ENCODE results near the gene MEG3. TPM values are rescaled to one million over a fixed set of nuclear protein-coding genes. Genes with fewer than 3 reads are reported as not detected.

Gene MEG3
- total RNA-seq, 1 experiment from 2014 or later, result not detected

- H3K4me3 ChIP-seq, result no peak overlapping the region
- no peak for TF ChIP-seq EZH2 (IDR thresholded peaks at IDR 0.05; ENCODE audit: low read depth)
- TF ChIP-seq CTCF (conservative IDR thresholded peaks at IDR 0.05), result no peak
- H3K4me1 ChIP-seq (replicated peaks; ENCODE audit: insufficient read depth), result no peaks in the 10 kb centered on the region
- peaks cover 20% of the 10 kb centered on the region; the same call in 1 of the 2 replicates for H3K27me3 ChIP-seq (ENCODE audit: insufficient read depth, low read depth)
- no peaks in the 10 kb centered on the region for H3F3A ChIP-seq (ENCODE audit: insufficient read depth, low read depth)
- H4K20me1 ChIP-seq (ENCODE audit: insufficient read depth), result no peaks in the 10 kb centered on the region
- H2AFZ ChIP-seq, result no peak overlapping the region
- H3K9me2 ChIP-seq (ENCODE audit: insufficient read depth), result no peaks in the 10 kb centered on the region
- H3K36me3 ChIP-seq (ENCODE audit: low read depth), result no peaks in the 10 kb centered on the region
- no TSS peak for BruUV-seq (replicated peaks)
- ChIA-PET CTCF (interaction anchor here (0.6 kb wide), 1 partner anchor 186 kb away, joined by 3 read pairs; no protein-coding TSS in a partner anchor), POLR2A (ENCODE audit: unreplicated experiment) (no interaction called here)
- intact Hi-C loops (cut with micrococcal nuclease; ENCODE audit: unreplicated experiment), result no loop called here
- H3K27ac ChIP-seq, result no peak overlapping the region
- H3K79me2 ChIP-seq (ENCODE audit: low read depth), result no peaks in the 10 kb centered on the region
- no peak for DNase-seq
- H3K9me3 ChIP-seq (ENCODE audit: insufficient read depth, low read depth), result no peaks in the 10 kb centered on the region
- no peak overlapping the region for H3K4me2 ChIP-seq
These were observed 52.6 kb downstream of the MEG3 start for GRCh38 chr14:100878271-100879146.

- Histone ChIP-seq H3K79me2 (ENCODE audit: low read depth) (no peaks in the 10 kb centered on the region), H3K9me3 (ENCODE audit: insufficient read depth, low read depth) (no peaks in the 10 kb centered on the region), H3K27me3 (ENCODE audit: insufficient read depth, low read depth) (peaks cover 26% of the 10 kb centered on the region), H3K9me2 (ENCODE audit: insufficient read depth) (no peaks in the 10 kb centered on the region), H3F3A (ENCODE audit: insufficient read depth, low read depth) (no peaks in the 10 kb centered on the region), H3K4me1 (replicated peaks; ENCODE audit: insufficient read depth) (no peaks in the 10 kb centered on the region), H3K4me3 (no peak overlapping the region), H3K27ac (no peak overlapping the region), H3K36me3 (ENCODE audit: low read depth) (no peaks in the 10 kb centered on the region), H4K20me1 (ENCODE audit: insufficient read depth) (no peaks in the 10 kb centered on the region), H3K4me2 (no peak overlapping the region), H2AFZ (no peak overlapping the region)
- ChIA-PET POLR2A (ENCODE audit: unreplicated experiment) (no interaction called here), CTCF (no interaction called here)
- TF ChIP-seq EZH2 (IDR thresholded peaks at IDR 0.05; ENCODE audit: low read depth), result no peak
- TF ChIP-seq CTCF (conservative IDR thresholded peaks at IDR 0.05), result no peak
- intact Hi-C loops (cut with micrococcal nuclease; ENCODE audit: unreplicated experiment), result no loop called here
- no TSS peak for BruUV-seq (replicated peaks)
- DNase-seq, result no peak
These were observed 53.3 kb downstream of the MEG3 start for GRCh38 chr14:100879194-100879593.

- H3K4me1 ChIP-seq (replicated peaks; ENCODE audit: insufficient read depth), result no peaks in the 10 kb centered on the region
- H3K79me2 ChIP-seq (ENCODE audit: low read depth), result no peaks in the 10 kb centered on the region
- no peak overlapping the region for H3K27ac ChIP-seq
- no peaks in the 10 kb centered on the region for H3F3A ChIP-seq (ENCODE audit: insufficient read depth, low read depth)
- ChIA-PET POLR2A (ENCODE audit: unreplicated experiment) (no interaction called here), CTCF (no interaction called here)
- TF ChIP-seq CTCF (conservative IDR thresholded peaks at IDR 0.05) (no peak), EZH2 (IDR thresholded peaks at IDR 0.05; ENCODE audit: low read depth) (no peak)
- intact Hi-C loops (cut with micrococcal nuclease; ENCODE audit: unreplicated experiment), result no loop called here
- H4K20me1 ChIP-seq (ENCODE audit: insufficient read depth), result no peaks in the 10 kb centered on the region
- no peaks in the 10 kb centered on the region for H3K9me3 ChIP-seq (ENCODE audit: insufficient read depth, low read depth)
- H3K27me3 ChIP-seq (ENCODE audit: insufficient read depth, low read depth), result peaks cover 32% of the 10 kb centered on the region
- no peaks in the 10 kb centered on the region for H3K9me2 ChIP-seq (ENCODE audit: insufficient read depth)
- BruUV-seq (replicated peaks), result no TSS peak
- no peaks in the 10 kb centered on the region for H3K36me3 ChIP-seq (ENCODE audit: low read depth)
- no peak for DNase-seq
- no peak overlapping the region for H3K4me3 ChIP-seq
- no peak overlapping the region for H3K4me2 ChIP-seq
- no peak overlapping the region for H2AFZ ChIP-seq
These were observed 53.9 kb downstream of the MEG3 start for GRCh38 chr14:100879782-100880181.

Measured in PC-9 (cell line).